ENCODE measurements around the gene TMC3. TPM values are rescaled to one million over a fixed set of nuclear protein-coding genes. Genes with fewer than 3 reads are reported as not detected.

The TMC3 gene
- total and polyA plus RNA-seq, 4 donors, result 0.11 to 1.9 (median 1.1) TPM

- H3K4me3 ChIP-seq (ENCODE audit: low read depth, low read length), result no peak overlapping the region
- no peaks in the 10 kb centered on the region for H3K27me3 ChIP-seq (ENCODE audit: control insufficient read depth, insufficient read depth, low read length)
- H3K4me1 ChIP-seq (ENCODE audit: control insufficient read depth, insufficient read depth, low read length), result peaks cover 14% of the 10 kb centered on the region
- H3K36me3 ChIP-seq (ENCODE audit: control insufficient read depth, insufficient read depth, low read length), result no peaks in the 10 kb centered on the region
- 91% methylated on average over 1 of the region's 1 CpG for WGBS (ENCODE audit: insufficient coverage)
- no peaks in the 10 kb centered on the region for H3K9me3 ChIP-seq (ENCODE audit: control insufficient read depth, insufficient read depth, low read length)
- DNase-seq (ENCODE audit: low read depth in 4 of 6, low spot score in 6 of 6), result no peak
- no peak overlapping the region for H3K27ac ChIP-seq (ENCODE audit: low read depth, low read length)
These were observed 52.3 kb downstream of the TMC3 start for GRCh38 chr15:81321667-81322066.

- Histone ChIP-seq H3K27ac (ENCODE audit: low read depth, low read length) (no peak overlapping the region), H3K9me3 (ENCODE audit: control insufficient read depth, insufficient read depth, low read length) (no peaks in the 10 kb centered on the region), H3K4me1 (ENCODE audit: control insufficient read depth, insufficient read depth, low read length) (peaks cover 4% of the 10 kb centered on the region), H3K27me3 (ENCODE audit: control insufficient read depth, insufficient read depth, low read length) (no peaks in the 10 kb centered on the region), H3K4me3 (ENCODE audit: low read depth, low read length) (no peak overlapping the region), H3K36me3 (ENCODE audit: control insufficient read depth, insufficient read depth, low read length) (peaks cover 4% of the 10 kb centered on the region)
- no peak for DNase-seq (ENCODE audit: low read depth in 4 of 6, low spot score in 6 of 6)
- 81% methylated on average over 4 of the region's 6 CpGs for WGBS (ENCODE audit: insufficient coverage)
These were observed 56.4 kb downstream of the TMC3 start for GRCh38 chr15:81317642-81318017.

GRCh38 chr15:81316267-81316666, 57.7 kb downstream of the TMC3 start:
- H3K36me3 ChIP-seq (ENCODE audit: control insufficient read depth, insufficient read depth, low read length), result peaks cover 6% of the 10 kb centered on the region
- H3K27me3 ChIP-seq (ENCODE audit: control insufficient read depth, insufficient read depth, low read length), result no peaks in the 10 kb centered on the region
- H3K4me3 ChIP-seq (ENCODE audit: low read depth, low read length), result no peak overlapping the region
- DNase-seq (ENCODE audit: low read depth in 4 of 6, low spot score in 6 of 6), result no peak
- 100% methylated on average over 2 of the region's 3 CpGs for WGBS (ENCODE audit: insufficient coverage)
- H3K4me1 ChIP-seq (ENCODE audit: control insufficient read depth, insufficient read depth, low read length), result no peaks in the 10 kb centered on the region
- no peak overlapping the region for H3K27ac ChIP-seq (ENCODE audit: low read depth, low read length)
- no peaks in the 10 kb centered on the region for H3K9me3 ChIP-seq (ENCODE audit: control insufficient read depth, insufficient read depth, low read length)

GRCh38 chr15:81315452-81316175, 58.4 kb downstream of the TMC3 start:
- DNase-seq (ENCODE audit: low read depth in 4 of 6, low spot score in 6 of 6), result no peak
- Histone ChIP-seq H3K27ac (ENCODE audit: low read depth, low read length) (no peak overlapping the region), H3K4me1 (ENCODE audit: control insufficient read depth, insufficient read depth, low read length) (no peaks in the 10 kb centered on the region), H3K4me3 (ENCODE audit: low read depth, low read length) (no peak overlapping the region), H3K36me3 (ENCODE audit: control insufficient read depth, insufficient read depth, low read length) (peaks cover 9% of the 10 kb centered on the region), H3K9me3 (ENCODE audit: control insufficient read depth, insufficient read depth, low read length) (no peaks in the 10 kb centered on the region), H3K27me3 (ENCODE audit: control insufficient read depth, insufficient read depth, low read length) (no peaks in the 10 kb centered on the region)
- WGBS (ENCODE audit: insufficient coverage), result 85% methylated on average over 8 of the region's 14 CpGs

GRCh38 chr15:81314378-81314777, 59.6 kb downstream of the TMC3 start:
- H3K27ac ChIP-seq (ENCODE audit: low read depth, low read length), result no peak overlapping the region

GRCh38 chr15:81313686-81314085, 60.3 kb downstream of the TMC3 start:
- no peaks in the 10 kb centered on the region for H3K27me3 ChIP-seq (ENCODE audit: control insufficient read depth, insufficient read depth, low read length)
- no peak overlapping the region for H3K27ac ChIP-seq (ENCODE audit: low read depth, low read length)
- 100% methylated on average over 1 of the region's 5 CpGs for WGBS (ENCODE audit: insufficient coverage)
- H3K4me3 ChIP-seq (ENCODE audit: low read depth, low read length), result no peak overlapping the region
- H3K36me3 ChIP-seq (ENCODE audit: control insufficient read depth, insufficient read depth, low read length), result peaks cover 11% of the 10 kb centered on the region
- H3K4me1 ChIP-seq (ENCODE audit: control insufficient read depth, insufficient read depth, low read length), result no peaks in the 10 kb centered on the region
- H3K9me3 ChIP-seq (ENCODE audit: control insufficient read depth, insufficient read depth, low read length), result no peaks in the 10 kb centered on the region
- DNase-seq (ENCODE audit: low read depth in 4 of 6, low spot score in 6 of 6), result no peak

More at GRCh38 chr15:81314378-81314777, 59.6 kb downstream of the TMC3 start:
- 93% methylated on average over 5 of the region's 5 CpGs for WGBS (ENCODE audit: insufficient coverage)
- no peaks in the 10 kb centered on the region for H3K9me3 ChIP-seq (ENCODE audit: control insufficient read depth, insufficient read depth, low read length)
- H3K4me1 ChIP-seq (ENCODE audit: control insufficient read depth, insufficient read depth, low read length), result no peaks in the 10 kb centered on the region
- DNase-seq (ENCODE audit: low read depth in 4 of 6, low spot score in 6 of 6), result no peak
- no peak overlapping the region for H3K4me3 ChIP-seq (ENCODE audit: low read depth, low read length)
- H3K27me3 ChIP-seq (ENCODE audit: control insufficient read depth, insufficient read depth, low read length), result no peaks in the 10 kb centered on the region
- peaks cover 11% of the 10 kb centered on the region for H3K36me3 ChIP-seq (ENCODE audit: control insufficient read depth, insufficient read depth, low read length)

GRCh38 chr15:81312790-81313543, 61.0 kb downstream of the TMC3 start:
- no peak overlapping the region for H3K27ac ChIP-seq (ENCODE audit: low read depth, low read length)
- H3K9me3 ChIP-seq (ENCODE audit: control insufficient read depth, insufficient read depth, low read length), result no peaks in the 10 kb centered on the region
- no peak overlapping the region for H3K4me3 ChIP-seq (ENCODE audit: low read depth, low read length)
- no peak for DNase-seq (ENCODE audit: low read depth in 4 of 6, low spot score in 6 of 6)
- H3K36me3 ChIP-seq (ENCODE audit: control insufficient read depth, insufficient read depth, low read length), result peaks cover 11% of the 10 kb centered on the region
- H3K4me1 ChIP-seq (ENCODE audit: control insufficient read depth, insufficient read depth, low read length), result no peaks in the 10 kb centered on the region
- 92% methylated on average over 22 of the region's 22 CpGs for WGBS (ENCODE audit: insufficient coverage)
- no peaks in the 10 kb centered on the region for H3K27me3 ChIP-seq (ENCODE audit: control insufficient read depth, insufficient read depth, low read length)

- Histone ChIP-seq H3K27ac (ENCODE audit: low read depth, low read length) (no peak overlapping the region), H3K9me3 (ENCODE audit: control insufficient read depth, insufficient read depth, low read length) (no peaks in the 10 kb centered on the region), H3K27me3 (ENCODE audit: control insufficient read depth, insufficient read depth, low read length) (no peaks in the 10 kb centered on the region), H3K4me1 (ENCODE audit: control insufficient read depth, insufficient read depth, low read length) (no peaks in the 10 kb centered on the region), H3K4me3 (ENCODE audit: low read depth, low read length) (no peak overlapping the region), H3K36me3 (ENCODE audit: control insufficient read depth, insufficient read depth, low read length) (peaks cover 11% of the 10 kb centered on the region)
- DNase-seq (ENCODE audit: low read depth in 4 of 6, low spot score in 6 of 6), result no peak
- 70% methylated on average over 10 of the region's 10 CpGs for WGBS (ENCODE audit: insufficient coverage)
These were observed 62.1 kb downstream of the TMC3 start for GRCh38 chr15:81311752-81312464.

GRCh38 chr15:81310480-81310879, 63.5 kb downstream of the TMC3 start:
- peaks cover 11% of the 10 kb centered on the region for H3K36me3 ChIP-seq (ENCODE audit: control insufficient read depth, insufficient read depth, low read length)
- whole genome bisulfite sequencing (ENCODE audit: insufficient coverage), result 87% methylated on average over 2 of the region's 5 CpGs
- H3K4me3 ChIP-seq (ENCODE audit: low read depth, low read length), result no peak overlapping the region
- no peak overlapping the region for H3K27ac ChIP-seq (ENCODE audit: low read depth, low read length)
- no peaks in the 10 kb centered on the region for H3K27me3 ChIP-seq (ENCODE audit: control insufficient read depth, insufficient read depth, low read length)
- H3K9me3 ChIP-seq (ENCODE audit: control insufficient read depth, insufficient read depth, low read length), result no peaks in the 10 kb centered on the region
- no peak for DNase-seq (ENCODE audit: low read depth in 4 of 6, low spot score in 6 of 6)
- H3K4me1 ChIP-seq (ENCODE audit: control insufficient read depth, insufficient read depth, low read length), result no peaks in the 10 kb centered on the region
